Tibial nerve (tissue), 4 donors: ENCODE data around the gene ACVR1.
A peak's percentile ranks its signal among the peaks of the same experiment; 100 is the strongest.

Experiments used
- EP300 ChIP-seq, 2 donors: sonication (generic); formaldehyde crosslinking; IDR thresholded peaks; one replicate each; pipeline ENCODE4 v1.6.1; 2017; ENCODE audit warnings: antibody characterized with exemption in 2 of 2, mild to moderate bottlenecking in 1 of 2
- POLR2A ChIP-seq, 2 donors: fragments of 450-650 bp; IDR thresholded peaks; one replicate each; pipeline ENCODE4 v1.6.1; 2017; ENCODE audit warnings: antibody characterized with exemption in 2 of 2, mild to moderate bottlenecking in 2 of 2, moderate library complexity in 2 of 2
- TF ChIP-seq, protein P1 (sequence below), 5 experiments: fragments of 200-600 bp in 3 of 5; fragments of 450-650 bp in 2 of 5; sonication (generic) in 3 of 5; IDR thresholded peaks; one replicate each; pipeline ENCODE4 v1.5.1; 2016 to 2019; ENCODE audit warnings: antibody characterized with exemption in 5 of 5, mild to moderate bottlenecking in 3 of 5, moderate library complexity in 2 of 5

DNA sequence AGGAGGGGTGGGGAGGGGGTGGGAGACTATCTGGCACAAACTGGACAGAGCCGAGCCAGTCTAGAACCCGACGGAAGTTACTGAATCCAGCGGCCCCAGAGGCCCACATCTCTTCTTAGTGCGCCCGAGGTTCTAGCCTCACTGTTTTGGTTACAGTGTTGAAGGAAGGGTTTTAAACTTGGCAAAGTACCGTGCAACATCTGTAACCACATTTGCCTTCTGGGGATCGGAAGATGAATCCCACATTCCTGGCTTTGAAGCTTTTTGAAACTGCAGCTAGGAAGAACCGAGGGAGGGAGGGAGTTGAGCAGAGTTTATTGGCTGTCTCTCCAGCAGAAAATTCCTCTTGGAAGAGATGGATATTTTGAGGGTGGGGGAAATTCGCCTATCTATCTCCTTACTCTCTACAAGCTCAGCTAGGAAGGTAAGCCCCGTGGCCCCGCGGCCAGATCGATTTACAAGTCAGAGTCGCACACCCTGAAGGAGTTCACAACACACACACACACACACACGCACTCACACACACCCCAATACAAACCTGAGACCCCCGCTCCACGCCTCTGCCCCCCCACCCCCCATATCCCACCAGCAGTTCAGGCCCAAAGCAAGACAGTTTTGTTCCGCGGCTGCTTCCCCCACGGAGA lies 1.0 kb downstream of the ACVR1 start:
- TF ChIP-seq, protein P1, sequence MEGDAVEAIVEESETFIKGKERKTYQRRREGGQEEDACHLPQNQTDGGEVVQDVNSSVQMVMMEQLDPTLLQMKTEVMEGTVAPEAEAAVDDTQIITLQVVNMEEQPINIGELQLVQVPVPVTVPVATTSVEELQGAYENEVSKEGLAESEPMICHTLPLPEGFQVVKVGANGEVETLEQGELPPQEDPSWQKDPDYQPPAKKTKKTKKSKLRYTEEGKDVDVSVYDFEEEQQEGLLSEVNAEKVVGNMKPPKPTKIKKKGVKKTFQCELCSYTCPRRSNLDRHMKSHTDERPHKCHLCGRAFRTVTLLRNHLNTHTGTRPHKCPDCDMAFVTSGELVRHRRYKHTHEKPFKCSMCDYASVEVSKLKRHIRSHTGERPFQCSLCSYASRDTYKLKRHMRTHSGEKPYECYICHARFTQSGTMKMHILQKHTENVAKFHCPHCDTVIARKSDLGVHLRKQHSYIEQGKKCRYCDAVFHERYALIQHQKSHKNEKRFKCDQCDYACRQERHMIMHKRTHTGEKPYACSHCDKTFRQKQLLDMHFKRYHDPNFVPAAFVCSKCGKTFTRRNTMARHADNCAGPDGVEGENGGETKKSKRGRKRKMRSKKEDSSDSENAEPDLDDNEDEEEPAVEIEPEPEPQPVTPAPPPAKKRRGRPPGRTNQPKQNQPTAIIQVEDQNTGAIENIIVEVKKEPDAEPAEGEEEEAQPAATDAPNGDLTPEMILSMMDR (IDR thresholded peaks at IDR 0.05) = no peak
- peak in 1 of 2 donors; percentile 62 for TF ChIP-seq EP300 (IDR thresholded peaks at IDR 0.05)
- TF ChIP-seq POLR2A (IDR thresholded peaks at IDR 0.05) = no peak
